Kidney (tissue), 14 donors: ENCODE results near the gene SHISA7. TPM values are rescaled to one million over a fixed set of nuclear protein-coding genes. Genes with fewer than 3 reads are reported as not detected.

Experiments used
- DNase-seq, 5 donors: peaks; one replicate each; pipeline ENCODE4 v3.0.0-alpha.2; 2013 to 2020
- FAIRE-seq: peaks from 2 replicates; lab custom pipeline; 2012; peaks lifted over from hg19 to GRCh38; lab: Jason Lieb, UNC
- H3K27ac ChIP-seq, 2 donors: one replicate each; pipeline ENCODE4 v1.7.0; 2013; ENCODE audit warnings: low read depth in 2 of 2, low read length in 2 of 2, inconsistent platforms in 1 of 2
- H3K27me3 ChIP-seq: one replicate; pipeline ENCODE4 v1.7.1; 2013; ENCODE audit warnings: low read length, inconsistent platforms; ENCODE audit not compliant: control insufficient read depth, insufficient read depth
- H3K36me3 ChIP-seq, 3 donors: one replicate each; pipeline versions ENCODE4 v1.7.0 to v1.7.1; 2013; ENCODE audit warnings: low read length in 3 of 3, control low read depth in 1 of 3, inconsistent platforms in 1 of 3; ENCODE audit not compliant: insufficient read depth in 3 of 3, control insufficient read depth in 2 of 3
- H3K4me1 ChIP-seq, 3 donors: one replicate each; pipeline versions ENCODE4 v1.7.0 to v1.7.1; 2013; ENCODE audit warnings: low read length in 3 of 3, inconsistent platforms in 1 of 3, low read depth in 1 of 3; ENCODE audit not compliant: control insufficient read depth in 2 of 3, insufficient read depth in 2 of 3
- H3K4me3 ChIP-seq, 3 donors: one replicate each; pipeline versions ENCODE4 v1.7.0 to v1.8.1; 2013; ENCODE audit warnings: low read length in 3 of 3, control low read depth in 1 of 3, inconsistent platforms in 1 of 3
- H3K9ac ChIP-seq, 3 donors: one replicate each; pipeline versions ENCODE4 v1.7.0 to v1.7.1; 2013; ENCODE audit warnings: low read length in 3 of 3, control low read depth in 1 of 3, inconsistent platforms in 1 of 3
- H3K9me3 ChIP-seq, 3 donors: one replicate each; pipeline versions ENCODE4 v1.7.0 to v1.7.1; 2013; ENCODE audit warnings: low read length in 3 of 3, control low read depth in 1 of 3, inconsistent platforms in 1 of 3; ENCODE audit not compliant: control insufficient read depth in 2 of 3, insufficient read depth in 1 of 3
- intact Hi-C: fragments of 100-400 bp; cut with DNase I; formaldehyde crosslinking; loops from one replicate; pipeline ENCODE4 v1.11.1; 2022
- polyA plus RNA-seq: library from polyadenylated mRNA; stranded (reverse); fragments of 350-450 nt; fragmentation: Illumina TruSeq; extraction: RNeasy Lipid Tissue Mini Kit (QIAGEN cat#74804); gene quantifications from one replicate; pipeline ENCODE4 v1.2.3, GENCODE V29; 2014; ENCODE audit warnings: low read depth, low replicate concordance; ENCODE audit not compliant: insufficient read depth
- total RNA-seq: library from RNA; stranded (reverse); fragmentation: NEBNext Ultra II Directional; extraction: Animal tissue kit (Norgen Biotek cat#: 25700); gene quantifications from one replicate; pipeline ENCODE4 v1.2.1, GENCODE V29; 2021
- TF ChIP-seq, protein P1 (sequence below): IDR thresholded peaks from 3 replicates; pipeline ENCODE4 v1.5.1; 2012; ENCODE audit warnings: mild to moderate bottlenecking, moderate library complexity, borderline replicate concordance; ENCODE audit not compliant: insufficient read depth; ENCODE audit errors: extremely low read depth
- donor health status: control.
- donor health status: control.
- donor health status: control.
- donor health status: control.
- donor health status: control.
- donor health status: DM: yes; HTN: yes; CAD: no.
- donor health status: Normal renal cell carcinoma (clear cell type).

Gene SHISA7
- total and polyA plus RNA-seq, 2 donors from 2014 or later, result not detected

DNA sequence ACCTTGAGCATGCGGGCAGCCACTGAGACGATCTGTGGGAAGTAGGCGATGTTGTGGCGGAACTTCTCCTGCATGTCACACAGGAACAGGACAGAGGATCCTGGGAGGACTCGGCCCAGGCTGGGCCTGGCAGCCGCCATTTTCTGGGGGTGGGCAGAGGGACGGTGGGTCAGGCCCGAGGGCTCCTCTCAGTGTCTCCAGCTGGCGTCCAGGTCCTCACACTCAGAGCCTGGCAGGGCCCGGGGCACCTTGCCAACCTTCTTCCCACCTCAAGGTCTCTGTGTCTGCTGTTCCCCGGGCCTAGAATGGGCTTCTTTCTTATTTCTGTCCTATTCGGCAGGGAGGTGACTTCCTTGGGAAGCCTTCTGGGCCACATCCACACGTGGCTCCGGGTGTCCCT lies 13.2 kb upstream of the SHISA7 start:
- Histone ChIP-seq H3K27ac (no peak overlapping the region), H3K4me1 (peaks cover 0 to 5% (median 4%) of the 10 kb centered on the region in 3 donors), H3K9me3 (no peaks in the 10 kb centered on the region), H3K27me3 (no peaks in the 10 kb centered on the region), H3K36me3 (no peaks in the 10 kb centered on the region), H3K9ac (no peak overlapping the region), H3K4me3 (no peak overlapping the region)
- TF ChIP-seq, protein P1, sequence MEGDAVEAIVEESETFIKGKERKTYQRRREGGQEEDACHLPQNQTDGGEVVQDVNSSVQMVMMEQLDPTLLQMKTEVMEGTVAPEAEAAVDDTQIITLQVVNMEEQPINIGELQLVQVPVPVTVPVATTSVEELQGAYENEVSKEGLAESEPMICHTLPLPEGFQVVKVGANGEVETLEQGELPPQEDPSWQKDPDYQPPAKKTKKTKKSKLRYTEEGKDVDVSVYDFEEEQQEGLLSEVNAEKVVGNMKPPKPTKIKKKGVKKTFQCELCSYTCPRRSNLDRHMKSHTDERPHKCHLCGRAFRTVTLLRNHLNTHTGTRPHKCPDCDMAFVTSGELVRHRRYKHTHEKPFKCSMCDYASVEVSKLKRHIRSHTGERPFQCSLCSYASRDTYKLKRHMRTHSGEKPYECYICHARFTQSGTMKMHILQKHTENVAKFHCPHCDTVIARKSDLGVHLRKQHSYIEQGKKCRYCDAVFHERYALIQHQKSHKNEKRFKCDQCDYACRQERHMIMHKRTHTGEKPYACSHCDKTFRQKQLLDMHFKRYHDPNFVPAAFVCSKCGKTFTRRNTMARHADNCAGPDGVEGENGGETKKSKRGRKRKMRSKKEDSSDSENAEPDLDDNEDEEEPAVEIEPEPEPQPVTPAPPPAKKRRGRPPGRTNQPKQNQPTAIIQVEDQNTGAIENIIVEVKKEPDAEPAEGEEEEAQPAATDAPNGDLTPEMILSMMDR, result no peak
- DNase-seq, result no peak
- no peak for FAIRE-seq
- intact Hi-C loops, result no loop called here

DNA sequence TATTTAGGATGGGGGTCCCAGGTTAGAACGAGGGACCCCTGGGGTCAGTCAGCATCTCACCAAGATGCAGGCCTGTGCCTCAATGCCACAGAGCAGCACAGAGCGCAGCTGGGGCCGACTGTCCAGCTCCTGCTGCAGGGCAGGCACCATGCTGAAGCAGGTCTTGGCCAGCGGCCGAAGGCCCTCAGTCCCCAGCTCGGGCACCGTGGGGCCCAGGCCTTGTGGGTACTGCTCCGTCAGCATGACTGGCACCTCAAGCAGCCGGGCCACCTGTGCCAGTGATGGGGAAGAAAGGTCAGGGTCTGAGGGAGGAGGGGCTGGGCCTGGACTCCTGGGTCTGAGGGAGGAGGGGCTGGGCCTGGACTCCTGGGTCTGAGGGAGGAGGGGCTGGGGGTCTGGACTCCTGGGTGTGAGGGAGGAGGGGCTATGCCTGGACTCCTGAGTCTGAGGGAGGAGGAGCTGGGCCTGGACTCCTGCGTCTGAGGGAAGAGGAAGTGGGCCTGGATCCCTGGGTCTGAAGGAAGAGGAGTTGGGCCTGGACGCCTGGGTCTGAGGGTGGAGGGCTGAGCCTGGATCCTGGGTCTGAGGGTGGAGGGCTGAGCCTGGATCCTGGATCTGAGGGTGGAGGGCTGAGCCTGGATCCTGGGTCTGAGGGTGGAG lies 12.6 kb upstream of the SHISA7 start:
- TF ChIP-seq, protein P1, result no peak
- H3K9ac ChIP-seq, result no peak overlapping the region
- no peaks in the 10 kb centered on the region for H3K36me3 ChIP-seq
- no peak overlapping the region for H3K4me3 ChIP-seq
- DNase-seq (no peak), FAIRE-seq (no peak)
- H3K9me3 ChIP-seq, result no peaks in the 10 kb centered on the region
- no peaks in the 10 kb centered on the region for H3K27me3 ChIP-seq
- no peak overlapping the region for H3K27ac ChIP-seq
- peaks cover 0 to 4% (median 4%) of the 10 kb centered on the region in 3 donors for H3K4me1 ChIP-seq
- intact Hi-C loops, result no loop called here

DNA sequence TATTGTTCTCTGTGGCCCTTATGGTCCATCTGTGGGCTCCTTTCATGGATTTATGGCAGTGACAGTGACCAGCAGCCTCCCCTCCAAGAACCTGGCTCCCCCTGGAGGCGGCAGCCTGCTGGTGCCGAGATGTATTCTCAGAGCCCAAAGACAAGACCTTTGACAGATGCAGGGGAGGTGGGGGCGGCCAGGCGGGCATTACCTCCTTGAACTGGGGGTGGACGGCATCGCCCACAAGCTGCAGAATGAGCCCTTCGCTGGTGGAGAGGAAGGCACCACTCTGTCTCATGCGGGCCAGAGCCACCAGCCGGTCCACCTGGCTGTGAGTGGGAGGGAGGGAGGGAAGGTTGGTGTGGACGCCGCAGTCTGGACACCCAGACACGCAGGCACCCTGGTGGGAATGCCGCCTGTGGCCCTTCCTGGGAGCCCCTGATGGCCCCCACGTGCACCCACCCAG lies 11.7 kb upstream of the SHISA7 start:
- intact Hi-C loops, result no loop called here
- DNase-seq, result peak in 2 of 5 donors; percentile 54 to 69
- Histone ChIP-seq H3K4me1 (peaks cover 0 to 3% (median under 1%) of the 10 kb centered on the region in 3 donors), H3K4me3 (no peak overlapping the region), H3K36me3 (no peaks in the 10 kb centered on the region), H3K9ac (no peak overlapping the region), H3K27ac (no peak overlapping the region), H3K27me3 (peaks cover 3% of the 10 kb centered on the region), H3K9me3 (no peaks in the 10 kb centered on the region)
- FAIRE-seq, result no peak
- TF ChIP-seq, protein P1, result peak; percentile 16
